Measurements from ENCODE around the gene RASAL3.

RASAL3 gene

DNA sequence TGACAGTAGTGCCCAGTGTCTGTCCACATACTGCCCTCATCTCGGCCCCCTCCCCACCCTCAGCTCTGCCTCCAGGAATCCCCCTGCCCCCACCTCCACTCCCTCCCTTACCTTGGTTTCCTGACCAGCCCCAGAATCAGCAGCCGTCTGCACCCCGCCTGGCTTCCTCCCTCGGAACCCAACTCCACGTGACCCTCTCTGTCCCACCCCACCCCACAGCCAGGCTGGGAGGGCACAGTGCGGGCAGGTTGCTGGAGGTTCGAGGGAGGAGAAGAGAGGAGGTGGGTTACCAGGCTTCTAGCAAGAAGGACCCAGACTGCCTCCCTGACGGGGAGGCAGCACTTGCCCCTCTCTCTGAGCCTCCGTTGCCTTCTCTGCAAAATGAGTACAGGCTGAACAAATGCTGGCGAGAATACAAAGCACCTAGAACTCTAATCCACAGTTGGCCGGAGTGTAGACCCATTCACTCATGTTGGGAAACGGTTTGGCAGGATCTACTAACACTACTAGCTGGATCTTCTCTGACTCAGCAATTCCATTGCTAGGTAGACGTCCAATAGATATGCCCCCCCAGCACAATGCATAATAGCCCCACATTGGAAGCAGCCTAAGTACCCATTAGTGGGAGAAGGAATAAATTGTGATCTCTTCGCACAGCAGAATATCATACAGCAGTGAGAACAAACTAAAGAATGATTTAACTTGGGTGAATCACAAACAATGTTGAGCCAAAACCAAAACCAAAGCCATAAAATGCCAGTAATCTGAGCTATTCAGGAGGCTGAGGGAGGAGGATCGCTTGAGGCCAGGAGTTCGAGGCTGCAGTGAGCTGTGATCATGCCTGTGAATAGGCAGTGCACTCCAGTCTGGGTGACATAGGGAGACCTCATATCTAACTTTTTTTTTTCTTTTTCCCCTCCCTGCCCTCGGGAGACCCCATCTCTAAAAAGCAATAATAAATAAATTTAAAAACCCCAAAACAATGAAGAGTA is at the start of gene RASAL3:
Gene RASAL3 (minus strand): TSS at position 151 of the 992 bp plus-strand sequence. CDS start 186 bp downstream, outside the sequence.
- ChIA-PET POLR2A (no interaction called here), CTCF (interaction anchor here (1.0 to 1.9 kb wide), 2 partner anchors 45 to 91 kb away, joined by 4 to 5 read pairs; no protein-coding TSS in a partner anchor)
- peak; percentile 70 for DNase-seq (ENCODE audit: extremely low spot score)
- TF ChIP-seq, protein P1, sequence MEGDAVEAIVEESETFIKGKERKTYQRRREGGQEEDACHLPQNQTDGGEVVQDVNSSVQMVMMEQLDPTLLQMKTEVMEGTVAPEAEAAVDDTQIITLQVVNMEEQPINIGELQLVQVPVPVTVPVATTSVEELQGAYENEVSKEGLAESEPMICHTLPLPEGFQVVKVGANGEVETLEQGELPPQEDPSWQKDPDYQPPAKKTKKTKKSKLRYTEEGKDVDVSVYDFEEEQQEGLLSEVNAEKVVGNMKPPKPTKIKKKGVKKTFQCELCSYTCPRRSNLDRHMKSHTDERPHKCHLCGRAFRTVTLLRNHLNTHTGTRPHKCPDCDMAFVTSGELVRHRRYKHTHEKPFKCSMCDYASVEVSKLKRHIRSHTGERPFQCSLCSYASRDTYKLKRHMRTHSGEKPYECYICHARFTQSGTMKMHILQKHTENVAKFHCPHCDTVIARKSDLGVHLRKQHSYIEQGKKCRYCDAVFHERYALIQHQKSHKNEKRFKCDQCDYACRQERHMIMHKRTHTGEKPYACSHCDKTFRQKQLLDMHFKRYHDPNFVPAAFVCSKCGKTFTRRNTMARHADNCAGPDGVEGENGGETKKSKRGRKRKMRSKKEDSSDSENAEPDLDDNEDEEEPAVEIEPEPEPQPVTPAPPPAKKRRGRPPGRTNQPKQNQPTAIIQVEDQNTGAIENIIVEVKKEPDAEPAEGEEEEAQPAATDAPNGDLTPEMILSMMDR (IDR thresholded peaks at IDR 0.05; ENCODE audit: control extremely low read depth, extremely low read depth, low read depth, missing control alignments) = no peak

DNA sequence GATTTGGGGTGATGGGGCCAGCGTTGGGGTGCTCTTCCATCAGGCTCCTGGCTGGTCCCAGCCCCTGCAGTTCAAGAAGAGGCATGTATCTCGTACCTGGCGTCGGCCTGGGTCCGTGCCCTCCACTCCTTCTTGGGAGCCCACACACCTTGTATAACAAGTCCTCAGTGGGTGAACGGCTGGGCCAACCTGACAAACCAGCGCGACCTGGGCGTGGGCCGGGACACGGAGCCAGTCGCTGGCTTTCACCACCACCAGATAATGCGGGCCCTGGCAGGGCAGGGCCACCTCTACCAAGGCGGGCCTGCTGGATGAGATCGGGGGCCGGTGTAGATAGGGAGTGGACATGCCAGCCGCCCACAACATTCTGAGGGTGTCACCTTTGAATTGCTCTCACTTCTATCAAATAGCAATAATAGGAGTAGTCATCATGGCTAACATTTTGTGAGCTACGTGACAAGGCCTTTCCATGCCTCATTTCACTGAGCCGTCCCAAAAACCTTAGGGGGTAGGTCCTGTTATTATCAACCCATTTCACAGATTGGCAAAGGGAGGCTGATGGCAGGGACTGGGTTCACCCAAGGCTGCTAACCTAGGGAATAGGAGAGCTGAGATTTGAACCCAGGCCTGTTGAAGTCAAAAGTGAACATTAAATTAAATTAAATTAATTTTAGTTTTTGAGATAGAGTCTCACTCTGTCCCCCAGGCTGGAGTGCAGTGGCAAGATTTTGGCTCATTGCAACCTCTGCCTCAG is 47.5 kb upstream of the RASAL3 start:
- DNase-seq (ENCODE audit: extremely low spot score) = no peak
- TF ChIP-seq, protein P1 (IDR thresholded peaks at IDR 0.05; ENCODE audit: control extremely low read depth, extremely low read depth, low read depth, missing control alignments) = no peak
- ChIA-PET POLR2A (no interaction called here), CTCF (interaction anchor here (1.0 kb wide), 1 partner anchor 45 kb away, joined by 3 read pairs; no protein-coding TSS in a partner anchor)

DNA sequence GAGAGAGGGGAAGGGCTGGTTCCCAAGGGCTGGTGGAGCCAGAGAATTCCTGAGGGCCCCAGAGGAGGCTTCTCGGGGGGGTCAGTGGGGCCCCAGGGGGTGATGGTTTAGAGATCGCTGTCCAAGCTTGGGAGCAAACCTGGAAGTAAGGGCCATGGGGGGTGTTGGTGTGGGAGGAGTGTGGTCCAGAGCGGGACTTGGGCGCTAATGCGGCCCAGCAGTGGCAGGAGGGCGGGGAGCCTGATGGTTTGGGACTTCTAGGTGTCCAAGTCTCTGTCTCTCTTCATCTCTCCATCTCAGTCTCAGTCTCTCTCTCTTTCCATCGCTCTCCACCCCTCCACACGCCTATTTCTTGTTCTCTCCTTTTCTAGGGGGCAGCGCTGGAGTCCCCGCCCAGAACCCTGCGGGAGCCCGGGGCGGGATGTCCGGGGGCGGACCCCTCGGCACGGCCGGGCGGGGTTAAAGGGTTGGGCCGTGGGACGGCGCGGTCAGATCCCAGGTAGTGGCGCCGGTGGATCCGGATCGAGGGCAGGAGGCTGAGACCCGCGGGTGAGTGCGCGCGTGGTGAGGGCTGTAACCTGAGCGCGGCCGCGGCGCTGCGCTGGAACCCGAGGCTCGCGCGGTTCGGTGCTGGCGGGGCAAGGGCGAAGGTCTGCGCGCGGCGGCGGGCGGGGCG is 43.8 kb upstream of the RASAL3 start, which contains the start of gene CYP4F22:
Gene CYP4F22 (plus strand): TSS at position 491 of the 676 bp plus-strand sequence. CDS start 16,812 bp downstream, outside the sequence.
- no peak for DNase-seq (ENCODE audit: extremely low spot score)
- POLR2A ChIA-PET = no interaction called here
- TF ChIP-seq, protein P1 (IDR thresholded peaks at IDR 0.05; ENCODE audit: control extremely low read depth, extremely low read depth, low read depth, missing control alignments) = no peak
- CTCF ChIA-PET = no interaction called here

DNA sequence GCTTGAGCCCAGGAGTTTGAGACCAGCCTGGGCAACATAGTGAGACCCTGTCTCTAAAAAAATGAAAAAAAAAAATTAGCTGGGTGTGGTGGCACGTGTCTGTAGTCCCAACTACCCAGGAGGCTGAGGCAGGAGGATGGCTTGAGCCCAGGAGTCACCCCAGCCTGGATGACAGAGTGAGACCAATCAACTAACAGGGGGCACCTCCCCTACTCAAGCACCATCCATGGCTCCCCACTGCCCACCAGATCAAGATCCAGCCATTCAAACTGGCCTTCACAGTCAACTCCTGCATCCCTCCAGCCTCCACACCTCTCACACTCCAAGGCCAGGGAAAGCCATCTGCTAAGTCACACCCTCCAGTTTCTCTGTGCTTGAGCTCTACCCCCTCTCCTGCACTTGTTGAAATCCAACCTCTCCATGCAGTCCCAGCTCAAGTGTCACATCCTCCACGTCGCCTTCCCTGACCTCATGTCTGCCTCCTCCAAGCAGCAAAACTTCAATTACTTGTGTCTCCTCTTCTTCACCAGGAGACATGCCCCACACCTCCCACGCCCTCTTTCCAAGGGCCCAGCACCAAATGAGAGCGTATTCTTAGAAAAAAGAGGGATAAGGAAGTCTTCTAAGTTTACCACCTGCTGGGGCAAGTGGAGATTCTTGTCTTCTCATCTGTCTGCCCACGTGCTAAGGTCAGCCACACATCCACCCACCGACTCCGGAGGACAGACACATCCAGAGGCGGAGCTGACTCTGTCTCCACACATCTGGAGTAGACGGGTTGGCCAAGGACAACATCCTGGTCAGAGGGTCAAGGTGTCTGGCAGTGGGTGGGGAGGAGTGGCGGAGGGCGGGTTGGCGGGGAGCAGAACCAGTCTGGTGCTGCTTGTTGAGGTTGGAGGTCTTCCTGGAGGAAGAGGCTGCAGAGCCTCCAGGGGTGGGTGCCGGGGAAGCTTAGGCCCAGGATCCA is 43.0 kb upstream of the RASAL3 start:
- ChIA-PET CTCF (no interaction called here), POLR2A (no interaction called here)
- TF ChIP-seq, protein P1 (IDR thresholded peaks at IDR 0.05; ENCODE audit: control extremely low read depth, extremely low read depth, low read depth, missing control alignments) = no peak
- no peak for DNase-seq (ENCODE audit: extremely low spot score)

GRCh38 chr19:15506074-15506571 is 41.8 kb upstream of the RASAL3 start:
- CTCF ChIA-PET = no interaction called here
- TF ChIP-seq, protein P1 (IDR thresholded peaks at IDR 0.05; ENCODE audit: control extremely low read depth, extremely low read depth, low read depth, missing control alignments) = no peak
- no peak for DNase-seq (ENCODE audit: extremely low spot score)
- POLR2A ChIA-PET = no interaction called here
